Measurements from ENCODE around the gene WDR90. TPM values are rescaled to one million over a fixed set of nuclear protein-coding genes. Genes with fewer than 3 reads are reported as not detected.

Gene WDR90
- total RNA-seq, 1 donor from 2014 or later: 14.8 TPM

DNA sequence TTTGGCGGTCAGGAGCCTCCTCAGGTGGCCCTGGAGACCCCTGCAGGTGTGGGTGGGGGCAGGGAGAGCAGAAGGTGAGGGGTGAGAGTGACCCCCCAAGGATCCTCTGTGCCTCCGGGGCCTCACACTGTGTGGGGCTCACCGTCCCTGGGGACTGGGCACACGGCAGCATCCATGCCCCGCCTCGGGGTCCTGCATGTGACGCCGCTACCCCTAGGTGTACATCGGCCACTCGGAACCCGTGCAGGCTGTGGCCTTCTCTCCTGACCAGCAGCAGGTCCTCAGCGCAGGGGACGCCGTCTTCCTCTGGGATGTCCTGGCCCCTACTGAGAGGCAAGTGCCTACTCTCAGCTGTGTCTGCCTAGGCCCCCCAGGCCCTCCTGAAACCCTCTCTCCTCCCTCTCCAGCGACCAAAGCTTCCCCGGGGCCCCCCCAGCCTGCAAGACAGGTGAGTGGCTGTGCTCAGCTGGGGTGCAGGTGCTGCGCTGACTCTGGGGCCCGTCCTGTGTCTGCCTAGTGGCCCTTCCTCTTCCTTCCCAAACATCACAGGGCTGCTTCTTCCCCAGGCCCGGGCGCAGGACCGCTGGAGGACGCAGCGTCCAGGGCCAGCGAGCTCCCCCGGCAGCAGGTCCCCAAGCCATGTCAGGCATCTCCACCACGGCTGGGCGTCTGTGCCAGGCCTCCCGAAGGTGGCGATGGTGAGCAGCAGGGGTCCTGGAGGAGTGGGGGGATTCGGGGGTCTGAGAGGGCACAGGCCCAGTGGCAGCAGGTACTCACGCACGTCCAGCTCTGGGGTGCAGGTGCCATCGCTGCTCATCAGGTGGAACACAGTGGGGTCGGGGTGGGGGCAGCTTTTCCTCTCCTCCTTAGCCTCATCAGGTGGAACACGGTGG lies 9.8 kb downstream of the WDR90 start:
- DNase-seq (ENCODE audit: low read depth, low spot score): no peak

DNA sequence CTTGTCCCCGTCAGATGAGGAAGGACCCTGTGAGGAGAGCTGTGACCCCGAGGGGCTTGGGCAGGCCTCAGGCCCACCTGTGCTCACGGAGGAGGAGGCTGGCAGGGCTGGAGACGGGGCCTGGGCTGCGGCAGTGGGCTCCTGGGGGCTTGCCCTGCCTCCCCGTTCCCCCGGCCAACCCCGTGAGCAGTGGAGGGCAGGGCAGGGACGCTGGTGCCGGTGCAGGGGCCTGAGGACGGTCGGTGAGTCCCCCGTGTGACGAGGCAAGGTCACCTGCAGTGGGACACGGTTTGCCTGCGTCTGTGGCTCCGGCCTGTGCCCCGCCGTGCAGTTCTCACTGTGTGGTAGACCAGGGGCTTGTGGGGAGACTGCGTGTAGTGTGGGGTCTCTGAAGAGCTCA lies 10.5 kb downstream of the WDR90 start:
- no peak for DNase-seq (ENCODE audit: low read depth, low spot score)

- no peak for DNase-seq (ENCODE audit: low read depth, low spot score)
Observed at GRCh38 chr16:660132-660458, 10.9 kb downstream of the WDR90 start.

- peak; percentile 70 for DNase-seq (ENCODE audit: low read depth, low spot score)
Observed at GRCh38 chr16:660459-661183, 11.5 kb downstream of the WDR90 start.

DNA sequence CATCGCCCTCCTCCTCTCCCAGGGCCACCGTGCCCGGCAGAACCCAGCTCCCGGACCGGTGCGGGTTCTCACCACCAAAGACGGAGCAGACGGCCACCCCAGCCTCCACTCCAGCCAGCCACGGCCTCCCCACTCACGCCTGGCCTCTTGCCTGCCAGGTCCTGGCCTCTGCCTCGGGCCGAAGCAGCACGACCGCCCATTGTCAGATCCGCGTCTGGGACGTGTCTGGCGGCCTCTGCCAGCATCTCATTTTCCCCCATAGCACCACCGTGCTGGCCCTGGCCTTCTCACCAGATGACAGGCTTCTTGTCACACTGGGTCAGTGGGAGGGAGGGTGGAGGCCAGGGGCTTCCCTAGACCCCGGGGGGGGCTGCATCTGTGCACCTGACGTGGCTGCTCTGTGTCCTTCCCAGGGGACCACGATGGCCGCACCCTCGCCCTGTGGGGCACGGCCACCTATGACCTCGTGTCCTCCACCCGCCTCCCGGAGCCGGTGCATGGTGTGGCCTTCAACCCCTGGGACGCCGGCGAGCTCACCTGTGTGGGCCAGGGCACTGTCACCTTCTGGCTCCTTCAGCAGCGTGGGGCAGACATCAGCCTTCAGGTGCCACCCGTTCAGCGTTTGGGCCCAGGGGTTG lies 12.1 kb downstream of the WDR90 start:
- no peak for DNase-seq (ENCODE audit: low read depth, low spot score)

- no peak for DNase-seq (ENCODE audit: low read depth, low spot score)
Observed at GRCh38 chr16:662095-662494, 12.9 kb downstream of the WDR90 start.

DNA sequence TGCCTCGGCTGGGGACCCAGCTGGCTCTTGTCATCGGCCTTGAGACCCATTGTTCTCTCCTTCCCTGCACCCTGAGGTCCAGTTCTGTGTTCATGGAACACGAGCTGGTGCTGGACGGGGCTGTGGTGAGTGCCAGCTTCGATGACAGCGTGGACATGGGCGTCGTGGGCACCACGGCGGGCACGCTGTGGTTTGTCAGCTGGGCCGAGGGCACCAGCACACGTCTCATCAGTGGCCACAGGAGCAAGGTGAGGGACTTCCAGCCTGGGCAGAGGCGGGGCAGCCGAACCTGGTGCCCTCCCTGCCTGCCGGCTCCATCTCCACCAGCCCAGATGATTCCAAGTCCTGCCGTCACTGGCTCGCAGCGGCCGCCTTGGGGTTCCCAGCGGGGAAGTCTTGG lies 13.4 kb downstream of the WDR90 start:
- no peak for DNase-seq (ENCODE audit: low read depth, low spot score)

GRCh38 chr16:666572-666971 lies 17.4 kb downstream of the WDR90 start:
- no peak for DNase-seq (ENCODE audit: low read depth, low spot score)

DNA sequence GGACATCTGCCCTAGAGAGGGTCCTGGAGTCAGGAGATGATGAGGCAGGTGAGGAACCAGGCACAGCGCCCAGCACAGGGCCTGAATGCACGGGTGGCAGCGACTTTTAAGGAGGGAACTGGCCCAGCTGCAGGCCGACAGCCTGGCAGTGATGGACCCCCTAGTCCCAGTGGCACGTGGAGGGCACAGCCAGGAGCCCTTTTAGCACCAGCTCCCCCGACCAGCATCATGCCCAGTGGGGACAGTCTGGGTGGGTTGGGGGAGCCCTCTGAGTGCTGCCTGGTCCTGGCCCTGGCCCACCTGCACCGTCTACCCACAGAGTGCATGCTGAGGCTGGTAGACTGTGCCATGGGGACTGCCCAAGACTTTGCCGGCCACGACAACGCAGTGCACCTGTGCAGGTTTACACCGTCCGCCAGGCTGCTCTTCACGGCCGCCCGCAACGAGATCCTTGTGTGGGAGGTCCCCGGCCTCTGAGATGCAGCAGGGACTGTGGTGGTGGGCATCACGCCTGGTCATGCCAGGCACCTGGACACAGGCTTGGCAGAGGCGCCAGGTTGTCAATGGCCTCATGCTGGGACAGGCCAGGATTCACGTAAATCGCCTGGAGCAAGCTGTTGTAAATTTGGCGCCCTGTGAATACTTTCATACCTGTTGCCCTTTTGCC lies 18.1 kb downstream of the WDR90 start:
- DNase-seq (ENCODE audit: low read depth, low spot score): no peak

DNA sequence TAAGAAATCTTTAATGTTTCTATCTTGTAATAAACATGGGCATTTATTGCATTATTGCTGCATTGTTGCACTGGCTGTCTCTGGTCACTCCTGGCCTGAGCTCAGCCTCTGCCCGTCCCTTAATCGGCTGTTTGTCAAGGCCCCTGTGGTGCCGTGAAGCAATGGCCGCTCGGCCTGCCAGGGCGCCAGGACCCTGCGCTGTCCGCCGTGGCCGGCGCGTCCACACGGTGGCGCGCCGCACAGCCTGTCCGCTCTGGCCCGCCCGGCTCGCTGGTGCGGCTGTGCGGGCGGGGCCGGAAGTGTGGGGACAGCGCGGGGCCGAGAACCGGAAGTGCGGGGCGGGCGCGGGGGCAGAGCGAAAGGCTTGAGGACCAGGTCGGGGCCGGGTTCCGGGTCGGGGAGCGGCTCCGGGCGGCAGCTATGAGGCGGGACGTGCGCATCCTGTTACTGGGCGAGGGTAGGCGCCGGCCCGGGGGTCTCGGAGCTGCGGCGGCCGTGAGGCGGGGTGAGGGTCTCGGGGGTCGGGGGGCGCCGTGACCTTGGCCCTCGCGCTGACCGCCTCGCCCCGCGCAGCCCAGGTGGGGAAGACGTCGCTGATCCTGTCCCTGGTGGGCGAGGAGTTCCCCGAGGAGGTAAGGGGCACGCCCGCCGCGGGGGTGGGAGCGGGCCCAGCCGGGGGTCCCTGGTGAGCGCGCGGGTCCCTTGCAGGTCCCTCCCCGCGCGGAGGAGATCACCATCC lies 18.8 kb downstream of the WDR90 start, which contains the start of gene RHOT2:
RHOT2 (plus strand) TSS at position 353 of the 739 bp plus-strand sequence; CDS start at position 421, 68 bp downstream.
- DNase-seq (ENCODE audit: low read depth, low spot score): peak; percentile 44

DNA sequence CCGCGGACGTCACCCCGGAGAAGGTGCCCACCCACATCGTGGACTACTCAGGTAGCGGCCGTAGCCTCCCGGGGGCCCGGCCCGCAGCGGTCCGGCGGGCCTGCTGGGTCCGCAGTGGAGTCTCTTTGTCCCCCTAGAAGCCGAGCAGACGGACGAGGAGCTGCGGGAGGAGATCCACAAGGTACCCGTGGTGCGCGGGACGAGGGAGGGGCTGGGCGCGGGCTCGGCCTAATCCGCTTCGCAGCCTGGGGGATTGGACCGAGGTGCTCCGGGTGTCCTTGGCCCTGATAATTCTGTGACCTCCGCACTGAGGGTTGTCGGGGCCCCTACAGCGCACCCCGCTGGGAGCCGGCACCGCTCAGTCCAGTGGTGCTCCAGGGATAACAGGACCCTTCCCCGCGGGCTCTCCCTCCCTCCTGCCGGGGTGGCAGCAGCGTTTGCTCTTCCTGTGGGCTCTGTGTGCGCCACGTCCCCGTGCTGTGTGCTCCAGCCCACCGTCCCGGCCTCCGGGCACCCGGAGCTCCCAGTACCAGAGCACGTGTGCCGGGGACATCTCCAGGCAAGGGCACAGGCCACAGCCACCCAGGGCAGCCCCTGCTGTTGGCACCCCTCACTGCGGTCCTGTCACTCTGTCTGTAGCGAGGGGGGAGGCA lies 19.5 kb downstream of the WDR90 start:
- no peak for DNase-seq (ENCODE audit: low read depth, low spot score)

DNA sequence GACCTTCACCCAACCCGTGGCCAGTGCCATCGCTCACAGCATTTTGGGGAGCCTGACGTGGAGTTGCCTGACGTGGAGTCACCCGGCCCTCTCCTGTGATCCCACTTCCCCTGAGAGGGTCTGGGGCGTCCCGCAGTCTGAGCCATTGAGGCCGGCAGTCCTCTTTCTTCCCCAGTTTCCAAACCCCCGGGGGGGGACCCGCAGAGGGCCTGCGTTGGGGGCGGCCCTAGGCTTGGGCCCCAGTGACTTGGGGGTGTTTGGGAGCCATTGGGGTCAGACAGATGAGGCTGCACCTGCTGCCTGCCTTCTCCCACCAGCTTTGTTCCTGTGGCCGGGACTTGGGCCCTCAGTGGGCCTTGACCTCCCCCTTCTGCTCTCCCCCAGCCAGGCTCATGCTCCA lies 20.5 kb downstream of the WDR90 start:
- no peak for DNase-seq (ENCODE audit: low read depth, low spot score)

DNA sequence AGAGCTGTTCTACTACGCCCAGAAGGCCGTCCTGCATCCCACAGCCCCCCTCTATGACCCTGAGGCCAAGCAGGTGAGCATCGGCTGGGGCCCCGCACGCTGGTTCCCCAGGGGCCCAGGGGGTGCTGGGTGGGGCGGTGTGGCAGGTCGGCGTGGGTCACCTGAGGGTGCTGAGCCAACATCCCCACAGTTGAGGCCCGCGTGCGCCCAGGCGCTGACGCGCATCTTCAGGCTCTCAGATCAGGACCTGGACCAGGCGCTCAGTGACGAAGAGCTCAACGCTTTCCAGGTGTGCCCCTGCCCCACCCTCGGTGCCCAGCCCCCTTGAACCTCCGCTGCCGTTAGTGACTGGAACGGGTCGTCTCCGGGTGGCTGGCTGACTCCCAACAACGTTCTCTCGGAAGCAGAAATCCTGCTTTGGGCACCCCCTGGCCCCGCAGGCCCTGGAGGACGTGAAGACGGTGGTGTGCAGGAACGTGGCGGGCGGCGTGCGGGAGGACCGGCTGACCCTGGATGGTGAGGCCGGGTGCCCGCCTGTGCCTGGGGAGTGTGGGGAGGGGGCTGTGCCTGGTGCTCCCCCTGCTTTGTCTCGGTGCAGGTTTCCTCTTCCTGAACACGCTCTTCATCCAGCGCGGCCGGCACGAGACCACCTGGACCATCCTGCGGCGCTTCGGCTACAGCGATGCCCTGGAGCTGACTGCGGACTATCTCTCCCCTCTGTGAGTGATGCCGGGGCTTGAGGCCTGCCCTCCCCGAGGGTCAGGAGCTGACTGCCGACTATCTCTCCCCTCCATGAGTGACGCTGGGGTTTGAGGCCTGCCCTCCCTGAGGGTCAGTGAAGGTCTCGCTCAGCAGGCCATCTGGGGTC lies 21.6 kb downstream of the WDR90 start:
- no peak for DNase-seq (ENCODE audit: low read depth, low spot score)

DNA sequence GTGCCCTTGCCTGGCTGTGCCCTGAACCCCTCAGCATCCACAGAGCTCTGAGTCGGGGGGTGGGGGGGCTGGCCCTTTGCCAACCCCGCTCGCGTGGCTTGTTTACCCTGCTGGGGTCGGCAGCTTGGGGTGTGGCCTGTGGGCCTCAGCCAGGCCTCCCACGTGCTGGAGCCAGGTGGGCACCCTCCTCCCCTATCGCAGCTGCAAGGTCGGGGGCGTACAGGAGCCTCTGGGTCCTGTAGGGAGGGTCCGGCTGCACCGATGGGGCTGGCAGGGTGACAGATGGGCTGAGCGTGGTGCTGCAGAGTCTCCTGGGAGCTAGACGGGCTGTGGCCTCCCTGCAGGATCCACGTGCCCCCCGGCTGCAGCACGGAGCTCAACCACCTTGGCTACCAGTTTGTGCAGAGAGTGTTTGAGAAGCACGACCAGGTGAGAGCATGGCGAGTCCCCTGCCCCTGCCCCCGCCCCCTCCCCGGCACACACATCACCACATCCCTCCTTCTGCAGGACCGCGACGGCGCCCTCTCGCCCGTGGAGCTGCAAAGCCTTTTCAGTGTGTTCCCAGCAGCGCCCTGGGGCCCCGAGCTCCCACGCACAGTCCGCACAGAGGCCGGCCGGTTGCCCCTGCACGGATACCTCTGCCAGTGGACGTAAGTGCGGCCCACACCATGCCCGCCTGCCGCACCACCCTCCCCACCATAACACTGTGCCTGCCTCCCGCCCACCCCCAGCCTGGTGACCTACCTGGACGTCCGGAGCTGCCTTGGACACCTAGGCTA lies 22.4 kb downstream of the WDR90 start:
- no peak for DNase-seq (ENCODE audit: low read depth, low spot score)

DNA sequence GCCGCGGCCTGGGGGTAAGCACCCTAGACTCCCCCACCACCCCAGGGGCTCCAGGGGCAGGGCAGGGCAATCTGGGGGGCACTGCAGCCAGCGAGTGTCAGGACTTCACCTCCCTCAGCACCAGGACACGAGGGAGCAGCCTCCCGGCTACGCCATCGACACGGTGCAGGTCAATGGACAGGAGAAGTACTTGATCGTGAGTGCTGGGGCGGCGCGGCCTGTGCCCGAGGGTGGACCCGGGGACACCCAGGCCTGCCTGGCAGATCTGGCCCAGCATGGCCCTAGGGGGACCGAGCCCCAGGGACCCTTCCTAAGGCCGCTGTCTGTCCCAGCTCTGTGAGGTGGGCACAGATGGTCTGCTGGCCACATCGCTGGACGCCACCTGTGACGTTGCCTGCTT lies 23.2 kb downstream of the WDR90 start:
- no peak for DNase-seq (ENCODE audit: low read depth, low spot score)

DNA sequence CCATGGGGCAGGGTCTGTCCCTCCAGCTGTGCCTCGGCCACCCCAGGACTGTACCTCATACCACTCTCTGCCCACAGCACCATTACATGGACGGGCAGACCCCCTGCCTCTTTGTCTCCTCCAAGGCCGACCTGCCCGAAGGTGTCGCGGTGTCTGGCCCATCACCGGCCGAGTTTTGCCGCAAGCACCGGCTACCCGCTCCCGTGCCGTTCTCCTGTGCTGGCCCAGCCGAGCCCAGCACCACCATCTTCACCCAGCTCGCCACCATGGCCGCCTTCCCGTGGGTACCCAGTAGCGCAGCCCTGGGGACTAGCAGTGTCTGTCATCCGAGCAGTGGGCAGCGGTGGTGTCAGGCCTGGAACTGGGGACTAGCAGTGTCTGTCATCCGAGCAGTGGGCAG lies 23.7 kb downstream of the WDR90 start:
- DNase-seq (ENCODE audit: low read depth, low spot score): no peak

DNA sequence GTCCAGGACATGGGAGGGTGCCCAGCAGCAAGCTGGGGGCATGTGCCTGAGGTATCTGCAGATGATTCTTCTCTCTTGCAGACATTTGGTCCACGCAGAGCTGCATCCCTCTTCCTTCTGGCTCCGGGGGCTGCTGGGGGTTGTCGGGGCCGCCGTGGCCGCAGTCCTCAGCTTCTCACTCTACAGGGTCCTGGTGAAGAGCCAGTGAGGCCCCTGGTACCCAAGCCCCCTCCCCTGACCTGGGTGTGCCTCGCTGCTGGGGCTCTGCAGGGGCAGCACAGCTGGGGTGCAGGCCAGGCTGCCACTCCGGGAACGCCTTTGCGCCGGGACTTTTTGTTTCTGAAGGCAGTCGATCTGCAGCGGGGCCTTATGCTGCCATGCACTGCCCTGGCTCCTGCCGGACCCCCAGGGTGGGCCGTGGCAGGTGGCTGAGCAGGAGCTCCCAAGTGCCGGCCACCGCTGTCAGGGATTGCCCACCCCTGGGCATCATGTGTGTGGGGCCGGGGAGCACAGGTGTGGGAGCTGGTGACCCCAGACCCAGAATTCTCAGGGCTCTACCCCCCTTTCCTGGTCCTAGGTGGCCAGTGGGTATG lies 24.3 kb downstream of the WDR90 start:
- DNase-seq (ENCODE audit: low read depth, low spot score): no peak

- DNase-seq (ENCODE audit: low read depth, low spot score): no peak
Observed at GRCh38 chr16:674214-674881, 25.2 kb downstream of the WDR90 start.
